ENCODE data around the gene ZNF385D. TPM values are rescaled to one million over a fixed set of nuclear protein-coding genes. Genes with fewer than 3 reads are reported as not detected.

The ZNF385D gene
- total RNA-seq, 4 donors from 2014 or later, result 0.41 to 5.0 (median 1.6) TPM

GRCh38 chr3:21754839-21755238 lies 3.8 kb upstream of the ZNF385D start:
- DNase-seq (no peak), ATAC-seq (no peak)
- H3K4me1 ChIP-seq, result peaks cover 3 to 12% of the 10 kb centered on the region in 2 donors
- in situ Hi-C loops (cut with MboI; ENCODE audit: low sequenced_read_pairs in 4 of 4) (loop anchor here in 3 of 4 donors (10.0 kb wide), 1 partner anchor 140 kb away; no protein-coding TSS in a partner anchor), intact Hi-C loops (cut with DNase I; ENCODE audit: low total_unique reads) (loop anchor here (10.0 kb wide), 1 partner anchor 110 kb away; no protein-coding TSS in a partner anchor)
- H3K27me3 ChIP-seq, result no peaks in the 10 kb centered on the region
- TF ChIP-seq CTCF (IDR thresholded peaks at IDR 0.05 in 4 of 5, conservative IDR thresholded peaks at IDR 0.05 in 1 of 5), result no peak
- TF ChIP-seq POLR2A (IDR thresholded peaks at IDR 0.05), result no peak
- H3K9me3 ChIP-seq, result no peaks in the 10 kb centered on the region
- H3K4me3 ChIP-seq, result no peak overlapping the region
- H3K27ac ChIP-seq, result no peak overlapping the region
- no peaks in the 10 kb centered on the region for H3K36me3 ChIP-seq

GRCh38 chr3:21752749-21753347 lies 1.8 kb upstream of the ZNF385D start:
- Histone ChIP-seq H3K9me3 (no peaks in the 10 kb centered on the region), H3K4me3 (no peak overlapping the region), H3K27me3 (peaks cover 0 to 4% (median 0%) of the 10 kb centered on the region in 3 donors), H3K27ac (peak overlapping the region in 1 of 4 donors; percentile 4), H3K4me1 (peaks cover 5 to 12% of the 10 kb centered on the region in 2 donors), H3K36me3 (no peaks in the 10 kb centered on the region)
- in situ Hi-C loops (cut with MboI; ENCODE audit: low sequenced_read_pairs in 4 of 4) (loop anchor here in 3 of 4 donors (10.0 kb wide), 1 partner anchor 142 kb away; no protein-coding TSS in a partner anchor), intact Hi-C loops (cut with DNase I; ENCODE audit: low total_unique reads) (loop anchor here (1.0 to 10.0 kb wide), 2 partner anchors 108 to 141 kb away; no protein-coding TSS in a partner anchor)
- DNase-seq (peak in 1 of 2 donors; percentile 12), ATAC-seq (peak; percentile 49 to 67)
- TF ChIP-seq POLR2A (IDR thresholded peaks at IDR 0.05), result no peak
- TF ChIP-seq CTCF (IDR thresholded peaks at IDR 0.05 in 4 of 5, conservative IDR thresholded peaks at IDR 0.05 in 1 of 5), result peak in 4 of 5 experiments; percentile 31 to 58 (median 53)

- Histone ChIP-seq H3K27ac (peak overlapping the region; percentile 30 to 75 (median 64)), H3K9me3 (no peaks in the 10 kb centered on the region), H3K36me3 (no peaks in the 10 kb centered on the region), H3K27me3 (peaks cover 0 to 4% (median 0%) of the 10 kb centered on the region in 3 donors), H3K4me3 (peak overlapping the region in 2 of 4 donors; percentile 55 to 62), H3K4me1 (peaks cover 5 to 12% of the 10 kb centered on the region in 2 donors)
- ATAC-seq (no peak), DNase-seq (no peak)
- intact Hi-C loops (cut with DNase I; ENCODE audit: low total_unique reads), result loop anchor here (1.0 to 10.0 kb wide), 2 partner anchors 107 to 142 kb away; no protein-coding TSS in a partner anchor
- TF ChIP-seq CTCF (IDR thresholded peaks at IDR 0.05 in 4 of 5, conservative IDR thresholded peaks at IDR 0.05 in 1 of 5) (no peak), POLR2A (IDR thresholded peaks at IDR 0.05) (no peak)
- in situ Hi-C loops (cut with MboI; ENCODE audit: low sequenced_read_pairs in 4 of 4), result loop anchor here in 3 of 4 donors (10.0 kb wide), 1 partner anchor 143 kb away; no protein-coding TSS in a partner anchor
Observed at GRCh38 chr3:21751886-21752285, 876 bp upstream of the ZNF385D start.

GRCh38 chr3:21750080-21750696 lies 822 bp downstream of the ZNF385D start:
- peaks cover 8 to 12% of the 10 kb centered on the region in 2 donors for H3K4me1 ChIP-seq
- H3K27me3 ChIP-seq, result peaks cover 0 to 4% (median 0%) of the 10 kb centered on the region in 3 donors
- H3K36me3 ChIP-seq, result no peaks in the 10 kb centered on the region
- in situ Hi-C loops (cut with MboI; ENCODE audit: low sequenced_read_pairs in 4 of 4) (loop anchor here in 3 of 4 donors (10.0 kb wide), 1 partner anchor 145 kb away; no protein-coding TSS in a partner anchor), intact Hi-C loops (cut with DNase I; ENCODE audit: low total_unique reads) (loop anchor here (10.0 kb wide), 1 partner anchor 105 kb away; no protein-coding TSS in a partner anchor)
- TF ChIP-seq POLR2A (IDR thresholded peaks at IDR 0.05) (no peak), CTCF (IDR thresholded peaks at IDR 0.05 in 4 of 5, conservative IDR thresholded peaks at IDR 0.05 in 1 of 5) (no peak)
- peak overlapping the region; percentile 30 to 75 (median 64) for H3K27ac ChIP-seq
- peak overlapping the region; percentile 54 to 62 (median 56) for H3K4me3 ChIP-seq
- H3K9me3 ChIP-seq, result no peaks in the 10 kb centered on the region
- DNase-seq (no peak), ATAC-seq (no peak)

Data from gastrocnemius medialis (tissue), 4 donors.